IPS-20b (cell line): ENCODE results near the gene ACTG2.

Experiments
- H3K27ac ChIP-seq: one replicate; pipeline ENCODE4 v1.5.1; 2013; ENCODE audit warnings: low read length
- H3K27me3 ChIP-seq: 2 replicates; pipeline ENCODE4 v1.6.1; 2013; ENCODE audit warnings: mild to moderate bottlenecking, low read length, inconsistent platforms; ENCODE audit not compliant: insufficient read depth
- H3K36me3 ChIP-seq: 2 replicates; pipeline ENCODE4 v1.6.1; 2013; ENCODE audit warnings: low read depth, mild to moderate bottlenecking, inconsistent platforms, low read length, moderate library complexity; ENCODE audit not compliant: insufficient read depth
- H3K4me1 ChIP-seq: 2 replicates; pipeline ENCODE4 v1.6.1; 2013; ENCODE audit warnings: mild to moderate bottlenecking, control low read depth, inconsistent platforms, low read length, moderate library complexity; ENCODE audit not compliant: insufficient read depth
- H3K4me3 ChIP-seq: 2 replicates; pipeline ENCODE4 v1.5.1; 2013; ENCODE audit warnings: mild to moderate bottlenecking, low read length, inconsistent platforms
- H3K9ac ChIP-seq: 2 replicates; pipeline ENCODE4 v1.6.1; 2013; ENCODE audit warnings: low read depth, mild to moderate bottlenecking, inconsistent platforms, low read length, moderate library complexity
- H3K9me3 ChIP-seq: 2 replicates; pipeline ENCODE4 v1.6.1; 2013; ENCODE audit warnings: mild to moderate bottlenecking, low read depth, low read length, inconsistent platforms; ENCODE audit not compliant: insufficient read depth

Gene ACTG2

DNA sequence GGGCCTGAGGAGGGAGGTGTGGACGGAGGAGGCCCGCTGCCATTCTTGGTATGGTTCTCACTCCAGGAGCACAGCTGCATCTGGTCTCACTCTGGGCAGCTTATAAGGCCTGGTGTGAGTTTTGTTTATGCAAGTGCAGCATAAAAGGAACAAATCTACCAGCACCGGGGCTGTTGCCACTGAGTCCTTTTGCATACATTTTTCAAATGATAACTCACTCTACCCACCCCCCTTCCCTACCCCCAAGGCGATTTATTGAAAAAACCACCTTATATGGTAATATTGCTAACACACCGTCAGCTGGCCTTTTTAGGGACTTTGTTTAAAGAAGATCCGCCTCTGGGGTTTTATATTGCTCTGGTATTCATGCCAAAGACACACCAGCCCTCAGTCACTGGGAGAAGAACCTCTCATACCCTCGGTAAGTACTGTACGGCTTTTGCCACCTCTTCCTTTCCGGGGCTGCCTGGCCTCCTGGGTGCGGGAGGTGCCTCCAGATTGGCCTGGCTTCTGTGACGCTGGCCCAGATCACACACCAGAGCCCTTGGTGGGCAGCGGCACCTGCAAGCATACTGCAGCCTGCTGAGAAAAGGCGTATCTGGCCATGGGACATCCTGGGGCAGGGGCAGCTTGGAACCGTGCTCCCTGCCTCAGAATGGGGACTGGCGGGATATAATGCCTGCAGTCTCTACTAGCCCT lies at the start of gene ACTG2:
Gene ACTG2 (plus strand): TSS at position 378 of the 699 bp plus-strand sequence. CDS start 8,304 bp downstream, outside the sequence.
- H3K4me3 ChIP-seq, result peak within 1 kb of the TSS; percentile 17; the same call in 1 of the 2 replicates
- H3K4me1 ChIP-seq, result peaks cover 5% of the 10 kb centered on the region; the same call in 1 of the 2 replicates
- H3K27ac ChIP-seq, result no peak within 1 kb of the TSS
- H3K9ac ChIP-seq, result peak within 1 kb of the TSS; percentile 54; the same call in 1 of the 2 replicates
- no peaks in the 10 kb centered on the region for H3K9me3 ChIP-seq
- H3K36me3 ChIP-seq, result no peaks in the 10 kb centered on the region
- no peaks in the 10 kb centered on the region for H3K27me3 ChIP-seq

DNA sequence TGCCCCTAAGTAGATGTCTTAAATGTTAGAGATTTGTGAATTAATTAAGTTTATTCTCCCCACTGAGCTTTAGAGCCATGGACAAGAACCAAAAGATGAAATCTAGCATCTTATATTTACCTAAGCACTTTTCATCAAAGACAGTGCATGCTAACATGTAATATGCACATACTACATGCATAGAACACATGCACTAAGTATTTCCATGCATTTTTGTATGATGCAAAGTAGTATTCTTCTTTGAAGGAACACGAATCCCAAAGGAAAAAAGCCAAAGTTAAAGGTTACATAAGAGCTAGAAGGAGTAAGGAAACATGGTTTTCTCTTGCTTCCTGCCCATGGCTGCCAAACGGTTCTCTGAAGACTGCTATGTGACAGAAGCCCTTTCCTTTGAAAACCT lies 48.7 kb upstream of the ACTG2 start:
- Histone ChIP-seq H3K36me3 (peaks cover 78% of the 10 kb centered on the region), H3K9ac (no peak overlapping the region), H3K27ac (no peak overlapping the region), H3K4me3 (no peak overlapping the region), H3K9me3 (no peaks in the 10 kb centered on the region), H3K27me3 (no peaks in the 10 kb centered on the region), H3K4me1 (no peaks in the 10 kb centered on the region)

DNA sequence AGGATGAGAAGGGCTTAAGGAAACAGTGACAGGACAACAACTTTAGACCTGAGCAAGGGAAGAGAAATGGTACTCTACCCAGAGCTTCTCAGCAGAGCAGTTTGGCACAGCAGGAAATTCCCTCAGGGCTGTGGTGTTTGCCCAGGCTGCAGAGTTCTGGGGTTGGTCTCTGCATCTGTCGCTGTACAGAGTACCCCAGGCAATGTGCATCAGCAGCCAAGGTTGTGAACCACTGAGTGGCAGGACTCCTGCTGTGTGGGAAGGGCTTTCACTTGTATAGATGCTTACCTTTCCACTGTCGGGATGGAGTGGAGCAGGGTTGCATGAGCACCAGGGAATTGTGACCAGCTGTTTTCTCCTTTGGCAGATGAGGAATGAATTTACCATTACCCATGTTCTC lies 42.8 kb upstream of the ACTG2 start:
- H3K27me3 ChIP-seq, result no peaks in the 10 kb centered on the region
- H3K9ac ChIP-seq, result no peak overlapping the region
- H3K4me1 ChIP-seq, result no peaks in the 10 kb centered on the region
- no peak overlapping the region for H3K27ac ChIP-seq
- H3K4me3 ChIP-seq, result no peak overlapping the region
- H3K9me3 ChIP-seq, result no peaks in the 10 kb centered on the region
- peaks cover 95% of the 10 kb centered on the region for H3K36me3 ChIP-seq

DNA sequence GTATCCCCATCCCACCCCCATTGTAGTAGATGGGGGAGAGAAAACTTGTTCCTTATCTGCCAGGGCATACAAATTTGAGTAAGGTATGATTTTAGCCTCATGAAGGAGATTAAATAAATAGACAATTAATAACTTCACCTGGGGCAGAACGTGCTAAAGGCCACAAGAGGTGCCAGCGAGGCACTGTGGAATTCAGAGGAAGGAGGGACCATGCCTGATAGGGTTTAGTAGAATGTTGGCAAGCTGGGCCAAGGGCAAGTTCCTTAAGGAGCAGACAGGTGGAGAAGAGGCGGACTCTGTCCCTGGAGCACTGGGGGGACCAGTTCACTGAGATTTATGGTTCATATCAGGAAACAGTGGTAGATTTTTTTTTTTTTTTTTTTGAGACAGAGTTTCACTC lies 41.5 kb upstream of the ACTG2 start:
- peaks cover 95% of the 10 kb centered on the region for H3K36me3 ChIP-seq
- H3K27ac ChIP-seq, result no peak overlapping the region
- H3K9ac ChIP-seq, result no peak overlapping the region

DNA sequence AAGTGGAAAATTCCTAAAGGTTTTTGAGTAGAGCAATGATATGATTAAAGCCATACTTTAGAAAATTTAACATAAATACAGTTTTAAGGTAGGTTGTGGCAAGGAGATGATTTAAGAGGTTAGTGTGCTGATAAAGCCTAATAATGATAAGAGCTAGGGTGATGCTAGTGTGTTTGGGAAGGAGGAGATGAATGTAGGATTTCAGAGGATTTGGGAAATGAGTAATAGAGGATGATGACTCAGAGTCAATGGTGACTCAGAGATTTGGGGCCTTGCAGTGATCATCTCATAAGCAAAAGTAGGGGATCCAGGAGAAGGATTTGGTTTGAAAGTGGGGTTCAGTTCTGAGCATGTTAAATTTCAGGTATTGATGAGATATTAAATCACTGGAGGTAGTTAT lies 40.8 kb upstream of the ACTG2 start:
- no peaks in the 10 kb centered on the region for H3K9me3 ChIP-seq
- no peak overlapping the region for H3K4me3 ChIP-seq
- no peak overlapping the region for H3K9ac ChIP-seq
- H3K27me3 ChIP-seq, result no peaks in the 10 kb centered on the region
- H3K36me3 ChIP-seq, result peaks cover 95% of the 10 kb centered on the region
- H3K27ac ChIP-seq, result no peak overlapping the region
- no peaks in the 10 kb centered on the region for H3K4me1 ChIP-seq

More for the DNA sequence above, 41.5 kb upstream of the ACTG2 start:
- H3K4me1 ChIP-seq, result no peaks in the 10 kb centered on the region
- H3K27me3 ChIP-seq, result no peaks in the 10 kb centered on the region
- H3K9me3 ChIP-seq, result no peaks in the 10 kb centered on the region
- H3K4me3 ChIP-seq, result no peak overlapping the region

DNA sequence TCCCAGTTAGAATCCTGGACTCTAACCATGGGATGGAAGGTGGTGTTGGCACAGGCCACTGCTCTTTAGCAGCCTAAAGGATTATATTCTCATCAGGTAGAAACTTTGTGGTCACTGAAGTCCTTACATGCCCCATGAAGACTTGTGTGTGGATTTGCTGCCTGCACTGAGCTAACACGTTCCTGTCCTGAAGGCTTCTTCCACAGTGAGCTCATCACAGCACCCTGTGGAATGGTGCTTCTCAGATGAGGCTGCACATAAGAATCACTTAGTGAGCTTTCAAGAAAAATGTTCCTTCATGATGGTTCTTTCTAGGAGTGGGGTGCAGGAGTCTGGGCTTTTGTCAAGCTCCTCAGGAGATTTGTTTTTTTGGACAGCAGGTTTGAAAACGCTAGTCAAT lies 37.3 kb upstream of the ACTG2 start:
- Histone ChIP-seq H3K27ac (no peak overlapping the region), H3K4me3 (no peak overlapping the region), H3K27me3 (no peaks in the 10 kb centered on the region), H3K9me3 (no peaks in the 10 kb centered on the region), H3K36me3 (peaks cover 90% of the 10 kb centered on the region), H3K4me1 (no peaks in the 10 kb centered on the region), H3K9ac (no peak overlapping the region)

DNA sequence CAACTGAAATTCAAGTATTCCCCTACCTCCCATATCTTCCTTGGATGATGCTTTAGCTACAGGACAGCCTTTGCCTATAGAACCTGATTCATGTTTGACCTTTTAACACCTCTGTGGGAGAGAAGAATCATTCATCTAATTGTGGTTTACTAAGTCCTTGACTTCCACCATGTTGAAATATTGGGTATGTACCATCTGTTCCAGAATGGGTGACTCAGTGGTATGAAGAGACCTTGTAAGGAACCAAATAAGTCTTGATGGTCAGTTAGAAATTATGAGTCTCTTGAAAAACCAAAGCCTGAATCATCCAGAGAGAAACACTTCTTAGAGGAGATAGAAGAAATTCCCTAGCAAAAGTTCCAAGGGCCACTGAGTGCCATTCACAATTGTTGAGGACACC lies 36.6 kb upstream of the ACTG2 start:
- no peaks in the 10 kb centered on the region for H3K4me1 ChIP-seq
- no peak overlapping the region for H3K4me3 ChIP-seq
- peaks cover 90% of the 10 kb centered on the region for H3K36me3 ChIP-seq
- no peaks in the 10 kb centered on the region for H3K9me3 ChIP-seq
- H3K27me3 ChIP-seq, result no peaks in the 10 kb centered on the region
- H3K9ac ChIP-seq, result no peak overlapping the region
- no peak overlapping the region for H3K27ac ChIP-seq

DNA sequence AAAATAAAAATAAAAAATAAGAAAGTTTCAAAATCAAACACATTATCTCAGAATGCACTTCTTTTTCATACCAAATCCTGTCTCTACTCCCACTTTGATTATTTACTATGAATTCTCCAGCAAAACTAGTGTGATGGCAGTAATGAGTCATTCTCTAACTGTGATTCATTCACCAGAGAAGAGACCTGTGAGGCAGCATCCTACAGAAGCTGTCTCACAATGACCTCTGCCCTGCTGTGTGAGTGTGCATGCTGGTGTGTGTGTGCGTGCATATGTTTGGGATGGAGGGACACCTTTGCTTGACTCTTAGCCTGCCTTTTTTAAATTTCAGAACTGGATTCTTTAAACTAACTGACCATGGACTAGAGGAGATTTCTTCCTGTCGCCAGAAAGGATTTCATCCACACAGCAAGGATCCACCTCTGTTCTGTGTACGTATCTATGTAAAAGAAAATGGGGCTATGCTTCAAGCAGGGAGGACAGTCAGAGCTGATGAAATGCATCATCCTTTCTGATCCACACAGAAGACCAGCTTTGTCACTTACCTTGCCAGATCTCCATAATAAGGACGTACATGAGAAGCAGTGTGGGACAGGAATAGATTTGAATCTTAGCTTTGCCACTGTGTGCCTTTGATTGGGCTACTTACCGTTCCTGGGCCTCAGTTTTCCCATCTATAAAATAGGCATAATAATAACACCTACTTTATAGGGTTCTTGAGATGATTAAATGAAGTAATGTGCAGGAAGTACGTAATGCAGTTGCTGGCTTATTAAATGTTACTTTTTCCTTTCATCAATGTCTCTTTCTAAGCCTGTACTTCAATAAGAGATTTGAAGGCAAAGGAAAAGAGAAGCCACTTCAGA lies 32.9 kb upstream of the ACTG2 start:
- no peak overlapping the region for H3K4me3 ChIP-seq
- H3K27me3 ChIP-seq, result no peaks in the 10 kb centered on the region
- H3K27ac ChIP-seq, result no peak overlapping the region
- no peaks in the 10 kb centered on the region for H3K9me3 ChIP-seq
- no peaks in the 10 kb centered on the region for H3K4me1 ChIP-seq
- no peak overlapping the region for H3K9ac ChIP-seq
- H3K36me3 ChIP-seq, result peaks cover 88% of the 10 kb centered on the region

DNA sequence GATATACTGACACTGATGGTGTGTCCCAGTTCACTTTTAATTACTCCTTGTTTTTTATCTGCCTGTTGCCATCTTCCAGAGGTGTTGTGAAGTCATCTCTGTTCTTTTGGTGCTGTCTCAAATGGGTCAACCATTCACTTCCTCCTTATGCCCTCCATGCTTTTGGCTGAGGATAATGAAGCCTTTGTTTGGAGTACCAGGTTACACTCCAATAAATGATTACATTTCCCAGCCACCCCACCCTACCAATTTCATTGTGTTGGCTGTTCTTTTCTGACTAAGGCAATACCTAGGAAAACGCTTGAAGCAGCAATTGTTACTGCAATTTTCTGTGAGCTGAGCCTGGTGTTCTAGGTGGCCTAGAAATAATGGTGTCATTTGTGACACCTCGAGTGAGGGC lies 29.8 kb upstream of the ACTG2 start:
- no peaks in the 10 kb centered on the region for H3K9me3 ChIP-seq
- H3K27ac ChIP-seq, result no peak overlapping the region
- H3K4me3 ChIP-seq, result no peak overlapping the region
- no peaks in the 10 kb centered on the region for H3K4me1 ChIP-seq
- no peaks in the 10 kb centered on the region for H3K27me3 ChIP-seq
- H3K36me3 ChIP-seq, result peaks cover 79% of the 10 kb centered on the region
- H3K9ac ChIP-seq, result no peak overlapping the region

DNA sequence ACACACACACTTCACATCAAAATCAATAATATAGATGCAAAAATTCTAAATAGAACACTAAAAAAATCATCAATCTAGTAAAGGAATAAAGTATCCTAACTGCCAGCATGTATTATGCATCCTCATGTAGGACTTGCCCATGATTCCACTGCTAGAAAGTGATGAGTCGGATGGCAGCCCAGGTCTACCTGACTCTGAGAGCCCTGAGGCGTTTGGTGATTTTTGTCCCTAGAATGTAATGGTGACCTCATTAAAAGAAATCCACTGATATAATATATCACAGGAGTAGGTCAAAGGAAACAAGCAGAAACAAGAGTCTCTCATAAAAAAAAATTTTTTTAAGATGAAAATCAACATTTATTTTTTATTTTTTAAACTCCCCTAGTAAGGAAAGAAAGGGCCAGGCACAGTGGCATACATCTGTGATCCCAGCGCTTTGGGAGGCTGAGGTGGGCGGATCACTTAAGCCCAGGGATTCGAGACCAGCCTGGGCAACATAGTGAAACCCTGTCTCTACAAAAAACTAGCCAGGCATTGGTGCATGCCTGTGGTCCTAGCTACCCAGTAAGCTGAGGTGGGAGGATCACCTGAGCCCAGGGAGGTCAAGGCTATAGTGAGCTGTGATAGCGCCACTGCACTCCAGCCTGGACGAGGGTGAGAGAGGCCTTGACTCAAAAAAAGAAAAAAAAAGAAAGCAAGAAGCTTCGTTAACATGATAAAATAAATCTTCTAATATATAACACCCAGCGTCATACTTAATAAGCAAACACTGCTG lies 24.4 kb upstream of the ACTG2 start:
- Histone ChIP-seq H3K4me3 (no peak overlapping the region), H3K36me3 (peaks cover 33% of the 10 kb centered on the region), H3K27ac (no peak overlapping the region), H3K4me1 (no peaks in the 10 kb centered on the region), H3K27me3 (no peaks in the 10 kb centered on the region), H3K9me3 (no peaks in the 10 kb centered on the region), H3K9ac (no peak overlapping the region)

DNA sequence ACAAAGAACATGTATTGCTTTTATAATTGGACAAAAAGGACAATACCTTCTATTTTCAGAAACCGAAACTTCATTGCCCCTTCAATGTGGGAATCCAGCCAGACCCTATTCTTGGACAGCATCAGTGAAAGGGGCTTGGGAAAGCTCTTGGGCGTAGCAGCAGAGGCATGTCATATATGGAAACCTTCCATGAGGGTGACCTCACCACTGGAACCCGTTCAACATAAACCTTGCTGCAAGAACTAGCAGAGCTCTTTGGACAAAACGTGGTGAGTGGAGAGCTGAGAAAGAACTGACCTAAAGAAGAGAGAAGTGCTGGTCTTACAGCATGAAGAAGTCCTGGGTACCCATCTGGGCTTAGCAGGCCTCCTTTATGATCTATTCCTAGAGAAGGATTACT lies 22.7 kb upstream of the ACTG2 start:
- Histone ChIP-seq H3K36me3 (peaks cover 16% of the 10 kb centered on the region), H3K27ac (no peak overlapping the region), H3K4me3 (no peak overlapping the region), H3K9me3 (no peaks in the 10 kb centered on the region), H3K27me3 (no peaks in the 10 kb centered on the region), H3K9ac (no peak overlapping the region), H3K4me1 (no peaks in the 10 kb centered on the region)
